GM21447 (cell line): Measurements from ENCODE around the gene IGFBP1.

Source experiments
- ATAC-seq: cut with Tn5 transposase; IDR thresholded peaks from one replicate; pipeline ENCODE4 v1.9.1; 2021; ENCODE audit not compliant: unreplicated experiment

Gene IGFBP1

GRCh38 chr7:45898222-45898621 is 9.9 kb downstream of the IGFBP1 start:
- no peak for ATAC-seq

DNA sequence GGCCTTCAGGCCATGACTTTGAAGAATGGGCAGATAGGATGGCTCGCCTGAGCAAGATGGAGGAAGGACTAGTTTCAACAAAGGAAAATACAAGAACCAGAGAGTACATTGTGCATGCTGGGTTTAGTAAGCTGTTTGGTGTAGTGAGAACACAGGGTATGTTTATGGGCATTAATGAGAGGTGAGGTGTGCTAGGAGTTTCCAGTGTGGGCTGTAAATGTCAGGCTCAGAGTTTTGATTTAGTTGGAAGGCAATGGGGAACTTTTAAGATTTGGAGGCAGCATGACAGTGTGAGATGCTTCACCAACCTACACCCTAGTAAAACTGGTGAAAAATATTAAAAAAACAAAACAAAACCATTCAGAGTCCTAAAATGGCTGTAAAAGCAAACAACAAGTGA is 13.3 kb downstream of the IGFBP1 start:
- ATAC-seq: no peak

- no peak for ATAC-seq
Measured at GRCh38 chr7:45902820-45903219, 14.5 kb downstream of the IGFBP1 start.

DNA sequence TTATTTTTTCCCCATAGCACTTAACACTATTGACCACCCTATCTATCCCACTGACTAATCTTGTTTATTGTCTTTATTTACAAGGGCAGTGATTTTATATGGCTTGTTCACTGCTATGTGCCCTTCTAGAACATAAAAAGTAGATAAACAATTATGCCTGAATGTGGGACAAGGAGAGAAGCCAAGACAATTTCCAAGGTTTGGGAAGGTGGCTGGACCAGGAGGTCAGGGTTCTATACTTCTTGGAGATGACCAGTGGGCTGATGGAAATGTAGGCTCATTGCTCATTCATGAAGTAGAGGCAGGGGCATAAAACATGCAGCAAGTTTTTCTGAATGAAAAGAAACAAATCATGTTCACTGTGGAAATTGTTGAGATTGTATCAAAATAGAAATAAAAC is 21.3 kb downstream of the IGFBP1 start:
- no peak for ATAC-seq

GRCh38 chr7:45910855-45911254 is 22.6 kb downstream of the IGFBP1 start:
- ATAC-seq: no peak

- ATAC-seq: no peak
Measured at GRCh38 chr7:45911311-45911710, 23.0 kb downstream of the IGFBP1 start.

DNA sequence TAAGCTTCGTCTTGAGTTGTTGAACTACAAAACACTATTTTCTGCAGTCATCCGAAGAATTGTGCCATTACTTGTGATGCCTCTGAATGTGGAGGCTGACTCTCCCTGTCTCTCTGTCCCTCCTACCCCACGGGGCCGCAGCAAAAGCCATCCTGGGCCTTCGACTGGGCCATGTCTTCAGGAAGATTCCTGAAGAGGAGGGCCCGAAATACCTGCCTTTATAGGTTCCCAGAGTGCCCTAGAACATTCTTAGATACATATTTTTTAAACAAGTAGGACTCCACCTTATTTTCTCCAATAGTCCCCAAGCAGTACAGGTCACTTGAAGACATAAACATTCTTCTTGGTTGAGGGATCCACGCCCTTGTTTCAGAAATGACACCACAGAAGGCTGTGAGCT is 24.7 kb downstream of the IGFBP1 start:
- ATAC-seq: no peak

DNA sequence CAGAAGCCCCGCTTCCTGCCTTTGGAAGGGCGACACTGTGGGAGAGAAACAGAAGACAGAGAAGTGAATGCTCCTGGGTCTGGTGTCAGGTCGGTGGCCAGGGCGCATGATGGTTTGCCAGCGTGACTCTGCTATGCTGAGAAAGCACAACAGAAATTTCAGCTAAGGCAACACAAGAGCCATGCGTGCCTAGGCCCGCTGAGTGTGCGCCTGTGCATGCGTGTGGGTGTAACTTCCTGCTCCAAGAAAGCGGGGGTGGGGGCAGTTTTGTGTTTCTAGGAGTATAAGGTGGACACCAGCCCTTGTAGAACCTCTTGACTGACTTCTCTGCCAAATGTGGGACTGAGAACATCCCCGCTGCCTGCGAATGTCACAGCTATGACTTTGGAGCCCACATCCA is 26.6 kb downstream of the IGFBP1 start:
- ATAC-seq: no peak

DNA sequence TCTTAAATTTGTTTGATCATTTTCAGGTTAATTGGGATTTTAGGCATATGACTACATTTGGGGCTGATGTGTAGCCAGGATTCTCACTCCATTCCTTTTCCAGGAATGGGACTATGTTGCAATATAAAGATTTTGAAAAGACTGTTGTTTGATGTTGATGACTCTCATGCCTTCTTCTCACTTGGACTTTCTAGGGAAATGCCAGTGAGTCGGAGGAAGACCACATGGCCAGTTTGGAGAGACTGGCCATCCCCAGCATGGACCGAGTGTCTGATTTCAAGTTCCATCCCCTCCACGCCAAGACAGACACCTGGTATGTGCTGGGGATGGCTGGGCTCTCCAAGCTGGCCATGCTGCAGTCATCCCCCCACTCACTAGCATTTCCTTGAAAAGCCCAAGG is 27.3 kb downstream of the IGFBP1 start:
- ATAC-seq: no peak

DNA sequence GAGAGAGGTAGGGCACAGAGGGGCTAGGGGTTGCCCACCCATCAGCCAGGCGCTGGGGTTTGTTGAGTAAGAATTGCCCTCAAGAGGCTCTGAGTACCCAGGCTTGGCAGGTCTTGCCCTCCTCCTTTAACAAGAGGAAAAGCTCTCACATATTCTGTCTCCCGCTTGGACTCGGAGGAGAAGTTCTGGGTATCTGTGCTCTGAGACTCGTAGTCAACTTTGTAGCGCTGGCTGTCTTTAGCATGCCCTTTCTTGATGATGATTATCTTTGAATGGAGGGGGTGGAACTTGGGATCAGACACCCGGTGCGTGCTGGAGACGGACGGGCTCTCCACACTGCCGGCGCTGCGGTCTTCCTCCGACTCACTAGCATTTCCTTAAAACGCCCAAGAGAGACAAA is 28.8 kb downstream of the IGFBP1 start:
- ATAC-seq: no peak

- ATAC-seq: peak; percentile 50
Measured at GRCh38 chr7:45917658-45918057, 29.4 kb downstream of the IGFBP1 start.

- no peak for ATAC-seq
Measured at GRCh38 chr7:45918556-45918955, 30.3 kb downstream of the IGFBP1 start.

DNA sequence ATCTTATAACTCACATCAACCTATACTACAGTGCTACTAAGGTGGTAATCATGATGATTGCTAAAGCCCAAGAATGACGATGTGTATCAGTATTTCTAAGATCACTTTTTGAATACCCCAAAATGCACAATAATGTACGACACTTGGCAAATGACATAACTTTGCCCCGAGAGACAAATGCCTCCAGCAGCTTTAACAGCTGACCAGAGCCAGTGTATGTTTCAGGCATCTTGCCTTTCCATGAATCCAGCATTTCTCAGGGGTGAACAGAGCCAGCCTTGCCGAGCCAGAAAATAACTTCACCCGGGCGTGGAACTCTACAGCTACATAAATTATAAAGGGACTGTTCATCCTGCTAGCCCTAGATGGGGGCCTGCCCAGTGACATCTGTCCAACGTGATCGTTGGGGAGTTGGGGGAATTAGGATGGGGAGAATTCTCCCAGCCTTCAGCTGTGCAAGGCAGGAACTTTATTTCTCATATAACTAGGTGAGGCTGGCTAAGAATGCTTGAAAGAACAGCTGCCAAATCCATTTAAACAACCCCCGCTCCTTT is 31.0 kb downstream of the IGFBP1 start:
- ATAC-seq: no peak

DNA sequence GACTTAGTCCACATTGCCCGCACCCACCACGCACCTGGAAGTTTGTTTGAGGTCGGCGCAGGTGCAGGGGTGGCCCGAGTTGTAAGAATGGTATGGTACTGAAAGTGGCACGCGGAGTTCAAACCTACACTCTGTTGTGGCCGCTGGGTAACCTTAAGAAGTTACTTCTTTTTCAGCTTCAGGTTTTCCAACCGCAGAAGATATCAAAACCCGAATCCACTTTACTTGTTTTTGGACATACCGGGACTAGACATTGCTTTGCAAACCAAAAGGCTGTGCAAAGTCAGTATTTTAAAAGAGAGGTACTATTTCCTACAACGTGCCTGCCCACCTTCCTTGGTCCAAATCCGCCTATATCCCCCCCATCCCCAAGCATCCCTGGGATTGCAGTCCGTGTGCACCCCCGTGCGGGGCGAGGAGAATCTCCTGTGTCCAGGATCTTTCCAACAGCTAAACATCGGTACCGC is 31.7 kb downstream of the IGFBP1 start:
- ATAC-seq: no peak

- ATAC-seq: no peak
Measured at GRCh38 chr7:45920502-45921380, 32.5 kb downstream of the IGFBP1 start, which contains the start of gene IGFBP3. Gene IGFBP3 (minus strand): TSS chr7:45921272. CDS start chr7:45921140, 132 bp downstream.

DNA sequence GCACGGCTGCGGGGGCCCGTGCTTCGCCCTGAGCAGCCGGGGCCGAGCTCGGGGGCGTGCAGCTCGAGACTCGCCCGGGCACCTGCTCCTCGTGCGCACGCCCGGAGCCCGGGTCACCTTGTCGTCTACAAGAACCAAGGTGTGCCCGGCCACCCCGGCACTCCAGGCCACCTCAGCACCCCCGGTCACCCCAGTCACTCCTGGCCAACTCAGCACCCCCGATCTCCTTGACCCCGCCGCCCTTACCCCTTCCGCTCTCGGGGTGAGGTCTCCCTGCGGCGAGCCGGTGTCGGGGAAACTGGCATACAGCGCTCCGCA is 33.1 kb downstream of the IGFBP1 start:
- no peak for ATAC-seq

DNA sequence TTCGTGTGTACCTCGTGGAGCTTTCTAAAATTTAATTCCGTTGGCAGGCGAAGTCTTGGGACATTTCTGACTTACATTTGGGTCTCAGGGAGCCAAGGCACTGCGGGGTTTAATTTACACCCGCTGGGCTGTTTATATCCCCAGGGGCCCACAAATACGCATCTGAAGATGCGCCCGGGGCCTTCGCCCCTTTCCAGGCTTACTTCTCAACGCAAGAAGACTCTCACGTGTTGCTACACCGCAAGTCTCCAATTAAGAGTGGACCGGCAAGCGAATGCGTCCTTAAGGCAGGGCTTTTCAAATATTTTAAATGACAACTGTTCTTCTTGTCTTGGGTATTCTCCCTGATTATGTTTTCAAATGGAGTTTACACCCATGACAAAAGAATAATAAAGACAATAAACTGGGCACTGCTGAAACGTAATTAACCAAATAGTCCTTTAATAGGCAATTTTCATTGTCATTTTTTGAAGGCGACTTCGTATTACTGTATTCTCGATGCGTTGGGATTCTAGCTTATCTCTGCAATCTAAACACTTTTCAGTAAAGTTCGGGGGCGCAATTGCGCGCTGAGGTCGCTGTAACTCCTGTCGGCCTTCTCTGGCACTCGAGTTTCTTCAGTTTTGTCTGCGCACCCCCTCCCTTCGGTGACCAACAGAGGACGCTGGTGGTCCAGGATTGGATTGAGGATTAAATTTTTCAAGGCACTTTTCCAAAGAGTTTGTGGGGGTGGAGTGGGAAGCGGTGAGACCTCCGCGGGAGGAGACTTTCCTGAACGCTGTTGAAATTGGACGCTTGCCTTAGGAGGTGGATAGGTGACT is 33.6 kb downstream of the IGFBP1 start:
- ATAC-seq: no peak

- ATAC-seq: no peak
Measured at GRCh38 chr7:45922810-45923209, 34.5 kb downstream of the IGFBP1 start.

DNA sequence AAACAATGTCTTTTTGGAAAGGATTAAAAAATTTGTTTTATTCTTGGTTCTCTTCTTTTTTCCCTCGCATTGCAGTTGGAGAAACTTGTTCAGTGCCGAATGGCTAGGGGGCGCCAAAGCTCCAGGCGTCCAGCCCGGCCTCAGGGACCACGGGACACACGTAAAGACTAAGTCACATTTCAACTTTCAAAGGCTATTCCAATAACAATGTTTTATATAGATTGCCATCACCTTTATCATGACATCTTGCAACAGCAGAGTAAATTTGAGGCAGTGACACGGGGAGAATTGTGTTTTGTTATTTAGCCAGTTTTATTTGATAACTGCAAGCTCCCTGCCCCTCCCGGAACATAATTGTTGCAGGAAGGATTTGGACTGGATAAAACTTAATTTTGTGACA is 35.0 kb downstream of the IGFBP1 start:
- ATAC-seq: peak; percentile 73

GRCh38 chr7:45923818-45924217 is 35.5 kb downstream of the IGFBP1 start:
- ATAC-seq: no peak

DNA sequence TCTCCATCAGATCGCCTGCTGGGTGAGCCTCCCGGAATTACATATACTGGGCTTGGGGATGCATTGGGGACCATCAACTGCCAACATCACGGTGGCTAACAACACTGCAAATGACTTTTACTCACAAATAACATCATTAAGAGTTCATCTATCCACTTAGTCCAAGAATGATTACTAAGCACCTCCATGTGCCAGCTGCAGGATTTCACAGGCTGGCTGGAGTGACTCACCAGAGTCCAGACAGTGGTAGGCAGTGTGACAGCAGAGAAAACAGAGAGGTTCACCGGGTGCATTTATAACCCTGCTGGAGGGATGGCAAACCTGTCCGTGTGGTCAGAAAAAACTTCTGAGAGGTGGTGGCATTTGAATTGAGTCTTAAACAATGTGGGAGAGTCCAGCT is 36.0 kb downstream of the IGFBP1 start:
- ATAC-seq: no peak

DNA sequence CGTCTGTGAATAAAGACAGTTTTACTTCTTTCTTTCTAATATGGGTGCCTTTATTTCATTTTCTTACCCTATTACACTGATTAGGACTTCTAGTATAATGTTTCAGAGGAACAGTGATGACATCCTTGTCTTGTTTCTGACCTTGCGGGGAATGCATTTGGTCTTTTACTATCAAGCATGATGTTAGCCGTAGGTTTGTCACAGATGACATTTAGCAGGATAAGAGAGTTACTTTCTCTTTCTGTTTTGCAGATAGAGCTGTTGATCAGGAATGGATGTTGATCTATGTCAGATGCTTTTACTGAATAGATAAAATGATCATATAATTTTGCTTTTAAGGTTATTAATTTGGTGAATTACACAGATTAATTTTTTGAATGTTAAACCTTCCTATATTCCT is 39.4 kb downstream of the IGFBP1 start:
- no peak for ATAC-seq
